ENCODE results near the gene FOXL3. TPM values are rescaled to one million over a fixed set of nuclear protein-coding genes. Genes with fewer than 3 reads are reported as not detected.

FOXL3 gene
- total and polyA plus RNA-seq, 2 experiments from 2014 or later, result not detected

DNA sequence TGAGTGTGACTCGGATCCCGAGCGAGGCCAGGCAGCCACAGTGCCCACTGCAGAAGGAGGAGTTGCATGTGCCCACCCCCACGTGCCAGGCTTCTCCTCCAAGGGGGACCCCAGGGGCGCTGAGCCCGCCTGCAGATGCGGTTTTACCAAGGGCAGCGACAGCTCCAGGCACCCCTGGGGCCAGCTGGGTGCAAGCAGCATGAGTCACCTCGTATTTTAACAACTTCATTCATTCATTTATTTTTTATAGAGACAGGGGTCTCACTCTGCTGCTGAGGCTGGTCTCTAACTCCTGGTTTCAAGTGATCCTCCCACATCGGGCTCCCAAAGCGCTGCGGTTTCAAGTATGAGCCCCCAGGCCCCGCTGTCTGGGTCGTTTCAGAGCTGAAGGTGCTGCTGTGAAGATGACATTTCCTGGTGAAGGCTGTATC lies 1.3 kb upstream of the FOXL3 start:
- Histone ChIP-seq H3K9me2 (ENCODE audit: insufficient read depth) (no peaks in the 10 kb centered on the region), H2AFZ (no peak overlapping the region; the same call in 1 of the 2 replicates), H3K4me1 (ENCODE audit: insufficient read depth) (no peaks in the 10 kb centered on the region; the same call in 1 of the 2 replicates), H3F3A (replicated peaks; ENCODE audit: low read depth) (0 out of 2 replicates have a peak, but pooled peaks cover 4% of the 10 kb centered on the region), H3K79me2 (replicated peaks; ENCODE audit: insufficient read depth) (no peaks in the 10 kb centered on the region), H3K27ac (ENCODE audit: low read depth) (no peak overlapping the region), H3K27me3 (ENCODE audit: insufficient read depth) (peaks cover 70% of the 10 kb centered on the region), H3K4me2 (peak overlapping the region; percentile 90), H3K4me3 (peak overlapping the region; percentile 59), H3K36me3 (ENCODE audit: insufficient read depth) (no peaks in the 10 kb centered on the region), H4K20me1 (replicated peaks; ENCODE audit: insufficient read depth) (no peaks in the 10 kb centered on the region)
- TF ChIP-seq NANOG (IDR thresholded peaks at IDR 0.05; ENCODE audit: borderline replicate concordance), result no peak
- TF ChIP-seq, protein P1, sequence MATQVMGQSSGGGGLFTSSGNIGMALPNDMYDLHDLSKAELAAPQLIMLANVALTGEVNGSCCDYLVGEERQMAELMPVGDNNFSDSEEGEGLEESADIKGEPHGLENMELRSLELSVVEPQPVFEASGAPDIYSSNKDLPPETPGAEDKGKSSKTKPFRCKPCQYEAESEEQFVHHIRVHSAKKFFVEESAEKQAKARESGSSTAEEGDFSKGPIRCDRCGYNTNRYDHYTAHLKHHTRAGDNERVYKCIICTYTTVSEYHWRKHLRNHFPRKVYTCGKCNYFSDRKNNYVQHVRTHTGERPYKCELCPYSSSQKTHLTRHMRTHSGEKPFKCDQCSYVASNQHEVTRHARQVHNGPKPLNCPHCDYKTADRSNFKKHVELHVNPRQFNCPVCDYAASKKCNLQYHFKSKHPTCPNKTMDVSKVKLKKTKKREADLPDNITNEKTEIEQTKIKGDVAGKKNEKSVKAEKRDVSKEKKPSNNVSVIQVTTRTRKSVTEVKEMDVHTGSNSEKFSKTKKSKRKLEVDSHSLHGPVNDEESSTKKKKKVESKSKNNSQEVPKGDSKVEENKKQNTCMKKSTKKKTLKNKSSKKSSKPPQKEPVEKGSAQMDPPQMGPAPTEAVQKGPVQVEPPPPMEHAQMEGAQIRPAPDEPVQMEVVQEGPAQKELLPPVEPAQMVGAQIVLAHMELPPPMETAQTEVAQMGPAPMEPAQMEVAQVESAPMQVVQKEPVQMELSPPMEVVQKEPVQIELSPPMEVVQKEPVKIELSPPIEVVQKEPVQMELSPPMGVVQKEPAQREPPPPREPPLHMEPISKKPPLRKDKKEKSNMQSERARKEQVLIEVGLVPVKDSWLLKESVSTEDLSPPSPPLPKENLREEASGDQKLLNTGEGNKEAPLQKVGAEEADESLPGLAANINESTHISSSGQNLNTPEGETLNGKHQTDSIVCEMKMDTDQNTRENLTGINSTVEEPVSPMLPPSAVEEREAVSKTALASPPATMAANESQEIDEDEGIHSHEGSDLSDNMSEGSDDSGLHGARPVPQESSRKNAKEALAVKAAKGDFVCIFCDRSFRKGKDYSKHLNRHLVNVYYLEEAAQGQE (IDR thresholded peaks at IDR 0.05; ENCODE audit: unreplicated experiment), result no peak
- TF ChIP-seq, protein P2, sequence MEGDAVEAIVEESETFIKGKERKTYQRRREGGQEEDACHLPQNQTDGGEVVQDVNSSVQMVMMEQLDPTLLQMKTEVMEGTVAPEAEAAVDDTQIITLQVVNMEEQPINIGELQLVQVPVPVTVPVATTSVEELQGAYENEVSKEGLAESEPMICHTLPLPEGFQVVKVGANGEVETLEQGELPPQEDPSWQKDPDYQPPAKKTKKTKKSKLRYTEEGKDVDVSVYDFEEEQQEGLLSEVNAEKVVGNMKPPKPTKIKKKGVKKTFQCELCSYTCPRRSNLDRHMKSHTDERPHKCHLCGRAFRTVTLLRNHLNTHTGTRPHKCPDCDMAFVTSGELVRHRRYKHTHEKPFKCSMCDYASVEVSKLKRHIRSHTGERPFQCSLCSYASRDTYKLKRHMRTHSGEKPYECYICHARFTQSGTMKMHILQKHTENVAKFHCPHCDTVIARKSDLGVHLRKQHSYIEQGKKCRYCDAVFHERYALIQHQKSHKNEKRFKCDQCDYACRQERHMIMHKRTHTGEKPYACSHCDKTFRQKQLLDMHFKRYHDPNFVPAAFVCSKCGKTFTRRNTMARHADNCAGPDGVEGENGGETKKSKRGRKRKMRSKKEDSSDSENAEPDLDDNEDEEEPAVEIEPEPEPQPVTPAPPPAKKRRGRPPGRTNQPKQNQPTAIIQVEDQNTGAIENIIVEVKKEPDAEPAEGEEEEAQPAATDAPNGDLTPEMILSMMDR (conservative IDR thresholded peaks at IDR 0.05; ENCODE audit: low read depth in 2 of 2), result no peak
- TF ChIP-seq STAT1 (IDR thresholded peaks at IDR 0.05; ENCODE audit: unreplicated experiment), result no peak
- TF ChIP-seq, protein P3, sequence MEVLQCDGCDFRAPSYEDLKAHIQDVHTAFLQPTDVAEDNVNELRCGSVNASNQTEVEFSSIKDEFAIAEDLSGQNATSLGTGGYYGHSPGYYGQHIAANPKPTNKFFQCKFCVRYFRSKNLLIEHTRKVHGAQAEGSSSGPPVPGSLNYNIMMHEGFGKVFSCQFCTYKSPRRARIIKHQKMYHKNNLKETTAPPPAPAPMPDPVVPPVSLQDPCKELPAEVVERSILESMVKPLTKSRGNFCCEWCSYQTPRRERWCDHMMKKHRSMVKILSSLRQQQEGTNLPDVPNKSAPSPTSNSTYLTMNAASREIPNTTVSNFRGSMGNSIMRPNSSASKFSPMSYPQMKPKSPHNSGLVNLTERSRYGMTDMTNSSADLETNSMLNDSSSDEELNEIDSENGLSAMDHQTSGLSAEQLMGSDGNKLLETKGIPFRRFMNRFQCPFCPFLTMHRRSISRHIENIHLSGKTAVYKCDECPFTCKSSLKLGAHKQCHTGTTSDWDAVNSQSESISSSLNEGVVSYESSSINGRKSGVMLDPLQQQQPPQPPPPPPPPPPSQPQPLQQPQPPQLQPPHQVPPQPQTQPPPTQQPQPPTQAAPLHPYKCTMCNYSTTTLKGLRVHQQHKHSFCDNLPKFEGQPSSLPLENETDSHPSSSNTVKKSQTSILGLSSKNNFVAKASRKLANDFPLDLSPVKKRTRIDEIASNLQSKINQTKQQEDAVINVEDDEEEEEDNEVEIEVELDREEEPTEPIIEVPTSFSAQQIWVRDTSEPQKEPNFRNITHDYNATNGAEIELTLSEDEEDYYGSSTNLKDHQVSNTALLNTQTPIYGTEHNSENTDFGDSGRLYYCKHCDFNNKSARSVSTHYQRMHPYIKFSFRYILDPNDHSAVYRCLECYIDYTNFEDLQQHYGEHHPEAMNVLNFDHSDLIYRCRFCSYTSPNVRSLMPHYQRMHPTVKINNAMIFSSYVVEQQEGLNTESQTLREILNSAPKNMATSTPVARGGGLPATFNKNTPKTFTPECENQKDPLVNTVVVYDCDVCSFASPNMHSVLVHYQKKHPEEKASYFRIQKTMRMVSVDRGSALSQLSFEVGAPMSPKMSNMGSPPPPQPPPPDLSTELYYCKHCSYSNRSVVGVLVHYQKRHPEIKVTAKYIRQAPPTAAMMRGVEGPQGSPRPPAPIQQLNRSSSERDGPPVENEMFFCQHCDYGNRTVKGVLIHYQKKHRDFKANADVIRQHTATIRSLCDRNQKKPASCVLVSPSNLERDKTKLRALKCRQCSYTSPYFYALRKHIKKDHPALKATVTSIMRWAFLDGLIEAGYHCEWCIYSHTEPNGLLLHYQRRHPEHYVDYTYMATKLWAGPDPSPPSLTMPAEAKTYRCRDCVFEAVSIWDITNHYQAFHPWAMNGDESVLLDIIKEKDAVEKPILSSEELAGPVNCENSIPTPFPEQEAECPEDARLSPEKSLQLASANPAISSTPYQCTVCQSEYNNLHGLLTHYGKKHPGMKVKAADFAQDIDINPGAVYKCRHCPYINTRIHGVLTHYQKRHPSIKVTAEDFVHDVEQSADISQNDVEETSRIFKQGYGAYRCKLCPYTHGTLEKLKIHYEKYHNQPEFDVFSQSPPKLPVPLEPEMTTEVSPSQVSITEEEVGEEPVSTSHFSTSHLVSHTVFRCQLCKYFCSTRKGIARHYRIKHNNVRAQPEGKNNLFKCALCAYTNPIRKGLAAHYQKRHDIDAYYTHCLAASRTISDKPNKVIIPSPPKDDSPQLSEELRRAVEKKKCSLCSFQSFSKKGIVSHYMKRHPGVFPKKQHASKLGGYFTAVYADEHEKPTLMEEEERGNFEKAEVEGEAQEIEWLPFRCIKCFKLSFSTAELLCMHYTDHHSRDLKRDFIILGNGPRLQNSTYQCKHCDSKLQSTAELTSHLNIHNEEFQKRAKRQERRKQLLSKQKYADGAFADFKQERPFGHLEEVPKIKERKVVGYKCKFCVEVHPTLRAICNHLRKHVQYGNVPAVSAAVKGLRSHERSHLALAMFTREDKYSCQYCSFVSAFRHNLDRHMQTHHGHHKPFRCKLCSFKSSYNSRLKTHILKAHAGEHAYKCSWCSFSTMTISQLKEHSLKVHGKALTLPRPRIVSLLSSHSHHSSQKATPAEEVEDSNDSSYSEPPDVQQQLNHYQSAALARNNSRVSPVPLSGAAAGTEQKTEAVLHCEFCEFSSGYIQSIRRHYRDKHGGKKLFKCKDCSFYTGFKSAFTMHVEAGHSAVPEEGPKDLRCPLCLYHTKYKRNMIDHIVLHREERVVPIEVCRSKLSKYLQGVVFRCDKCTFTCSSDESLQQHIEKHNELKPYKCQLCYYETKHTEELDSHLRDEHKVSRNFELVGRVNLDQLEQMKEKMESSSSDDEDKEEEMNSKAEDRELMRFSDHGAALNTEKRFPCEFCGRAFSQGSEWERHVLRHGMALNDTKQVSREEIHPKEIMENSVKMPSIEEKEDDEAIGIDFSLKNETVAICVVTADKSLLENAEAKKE (CRISPR knock-in tag; IDR thresholded peaks at IDR 0.05), result no peak
- no peak for TF ChIP-seq JUNB (IDR thresholded peaks at IDR 0.05; ENCODE audit: unreplicated experiment)
- no peak for TF ChIP-seq CREB1 (CRISPR knock-in tag; IDR thresholded peaks at IDR 0.05; ENCODE audit: low read depth)
- no peak for TF ChIP-seq EZH2 (IDR thresholded peaks at IDR 0.05; ENCODE audit: low read depth, unreplicated experiment)
- TF ChIP-seq EZH2phosphoT487 (IDR thresholded peaks at IDR 0.05; ENCODE audit: unreplicated experiment), result no peak
- no peak for TF ChIP-seq ZNF114 (CRISPR knock-in tag; IDR thresholded peaks at IDR 0.05)
- TF ChIP-seq, protein P4, sequence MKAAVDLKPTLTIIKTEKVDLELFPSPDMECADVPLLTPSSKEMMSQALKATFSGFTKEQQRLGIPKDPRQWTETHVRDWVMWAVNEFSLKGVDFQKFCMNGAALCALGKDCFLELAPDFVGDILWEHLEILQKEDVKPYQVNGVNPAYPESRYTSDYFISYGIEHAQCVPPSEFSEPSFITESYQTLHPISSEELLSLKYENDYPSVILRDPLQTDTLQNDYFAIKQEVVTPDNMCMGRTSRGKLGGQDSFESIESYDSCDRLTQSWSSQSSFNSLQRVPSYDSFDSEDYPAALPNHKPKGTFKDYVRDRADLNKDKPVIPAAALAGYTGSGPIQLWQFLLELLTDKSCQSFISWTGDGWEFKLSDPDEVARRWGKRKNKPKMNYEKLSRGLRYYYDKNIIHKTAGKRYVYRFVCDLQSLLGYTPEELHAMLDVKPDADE (IDR thresholded peaks at IDR 0.05), result no peak
- TF ChIP-seq ZNF331 (CRISPR knock-in tag; IDR thresholded peaks at IDR 0.05; ENCODE audit: low read depth), result no peak
- no peak for TF ChIP-seq POLR2AphosphoS5 (IDR thresholded peaks at IDR 0.05; ENCODE audit: low read depth)
- DNase-seq (ENCODE audit: low spot score), result no peak
- no peak overlapping the region for H3K4me3 Mint-ChIP-seq
- ATAC-seq, result no peak
- H3K4me1 Mint-ChIP-seq, result no peaks in the 10 kb centered on the region
- H3K27ac Mint-ChIP-seq, result no peak overlapping the region
- H3K36me3 Mint-ChIP-seq (ENCODE audit: low read depth), result peaks cover 21% of the 10 kb centered on the region
- H3K27me3 Mint-ChIP-seq (ENCODE audit: insufficient read depth, low read depth, poor library complexity), result peaks cover 4% of the 10 kb centered on the region
- peaks cover 64% of the 10 kb centered on the region for H3K9me3 Mint-ChIP-seq

Data from GM23338 (cell line).